ENCODE data around the gene TKT. TPM values are rescaled to one million over a fixed set of nuclear protein-coding genes. Genes with fewer than 3 reads are reported as not detected.

The TKT gene
- total RNA-seq, 2 donors from 2014 or later, result 96.6 to 208 TPM

DNA sequence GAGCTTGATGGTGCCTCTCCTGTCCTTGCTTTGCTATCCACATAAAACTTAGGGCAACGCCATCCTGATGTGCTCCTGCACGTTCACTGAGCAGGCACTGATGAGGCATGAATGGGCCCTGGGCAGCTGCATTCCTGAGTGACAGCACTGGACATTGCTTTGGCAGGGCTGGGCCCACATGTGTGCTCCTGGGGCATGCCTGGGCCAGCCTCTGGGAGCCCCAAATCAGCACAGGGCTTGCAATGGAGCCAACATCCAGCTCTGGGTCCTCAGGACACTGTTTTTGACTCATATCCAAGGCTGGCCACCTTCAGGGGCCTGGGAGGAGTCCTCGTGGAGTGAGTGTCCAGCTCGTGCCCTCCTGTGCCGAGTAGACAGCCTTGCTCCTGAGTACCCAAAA lies 5.9 kb upstream of the TKT start:
- no peak overlapping the region for H3K4me3 ChIP-seq
- H3K4me1 ChIP-seq, result peaks cover 19% of the 10 kb centered on the region
- no peak for DNase-seq
- intact Hi-C loops (cut with DNase I), result no loop called here
- no peaks in the 10 kb centered on the region for H3K9me3 ChIP-seq
- no peaks in the 10 kb centered on the region for H3K27me3 ChIP-seq
- TF ChIP-seq, protein P1, sequence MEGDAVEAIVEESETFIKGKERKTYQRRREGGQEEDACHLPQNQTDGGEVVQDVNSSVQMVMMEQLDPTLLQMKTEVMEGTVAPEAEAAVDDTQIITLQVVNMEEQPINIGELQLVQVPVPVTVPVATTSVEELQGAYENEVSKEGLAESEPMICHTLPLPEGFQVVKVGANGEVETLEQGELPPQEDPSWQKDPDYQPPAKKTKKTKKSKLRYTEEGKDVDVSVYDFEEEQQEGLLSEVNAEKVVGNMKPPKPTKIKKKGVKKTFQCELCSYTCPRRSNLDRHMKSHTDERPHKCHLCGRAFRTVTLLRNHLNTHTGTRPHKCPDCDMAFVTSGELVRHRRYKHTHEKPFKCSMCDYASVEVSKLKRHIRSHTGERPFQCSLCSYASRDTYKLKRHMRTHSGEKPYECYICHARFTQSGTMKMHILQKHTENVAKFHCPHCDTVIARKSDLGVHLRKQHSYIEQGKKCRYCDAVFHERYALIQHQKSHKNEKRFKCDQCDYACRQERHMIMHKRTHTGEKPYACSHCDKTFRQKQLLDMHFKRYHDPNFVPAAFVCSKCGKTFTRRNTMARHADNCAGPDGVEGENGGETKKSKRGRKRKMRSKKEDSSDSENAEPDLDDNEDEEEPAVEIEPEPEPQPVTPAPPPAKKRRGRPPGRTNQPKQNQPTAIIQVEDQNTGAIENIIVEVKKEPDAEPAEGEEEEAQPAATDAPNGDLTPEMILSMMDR (IDR thresholded peaks at IDR 0.05), result no peak
- no peak for TF ChIP-seq POLR2A (IDR thresholded peaks at IDR 0.05)
- no peaks in the 10 kb centered on the region for H3K36me3 ChIP-seq (replicated peaks in 1 of 2; ENCODE audit: insufficient read depth in 1 of 2, low read depth in 2 of 2)
- WGBS, 2 donors, result 80% methylated on average over 5 of the region's 5 CpGs; no CpG with 5 or more reads in 1 of the 2 donors
- H3K27ac ChIP-seq, result no peak overlapping the region
- ATAC-seq, result no peak

DNA sequence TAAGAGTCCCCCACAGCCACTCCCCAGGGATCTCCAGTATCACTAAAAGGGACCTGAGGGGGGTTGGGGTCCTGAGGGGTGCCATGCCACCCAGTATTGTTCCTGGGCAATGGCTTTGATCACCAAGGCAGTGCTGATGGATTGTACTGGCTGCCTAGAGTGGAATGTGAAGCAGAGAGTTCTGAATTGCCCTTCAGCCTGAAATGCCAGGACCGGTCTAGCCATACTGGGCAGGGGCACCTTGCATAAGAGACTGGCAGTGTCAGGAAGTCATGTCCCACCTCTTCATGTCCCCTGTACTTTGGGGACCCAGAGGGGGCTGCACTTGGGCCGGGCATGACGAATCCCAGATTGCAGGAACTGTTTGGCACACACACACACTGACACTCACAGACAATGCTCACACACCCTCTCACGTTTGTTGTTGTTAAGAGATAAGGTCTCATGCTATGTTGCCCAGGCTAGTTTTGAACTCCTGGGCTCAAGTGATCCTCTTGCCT lies 4.5 kb upstream of the TKT start:
- Histone ChIP-seq H3K27ac (peak overlapping the region in 1 of 4 donors; percentile 37), H3K27me3 (no peaks in the 10 kb centered on the region), H3K4me3 (no peak overlapping the region), H3K36me3 (replicated peaks in 1 of 2; ENCODE audit: insufficient read depth in 1 of 2, low read depth in 2 of 2) (no peaks in the 10 kb centered on the region), H3K9me3 (no peaks in the 10 kb centered on the region), H3K4me1 (peaks cover 24% of the 10 kb centered on the region)
- DNase-seq, result no peak
- 71 to 80% methylated on average over 1 to 4 of the region's 4 CpGs for WGBS, 2 donors
- intact Hi-C loops (cut with DNase I), result no loop called here
- no peak for ATAC-seq
- TF ChIP-seq POLR2A (IDR thresholded peaks at IDR 0.05), result no peak

DNA sequence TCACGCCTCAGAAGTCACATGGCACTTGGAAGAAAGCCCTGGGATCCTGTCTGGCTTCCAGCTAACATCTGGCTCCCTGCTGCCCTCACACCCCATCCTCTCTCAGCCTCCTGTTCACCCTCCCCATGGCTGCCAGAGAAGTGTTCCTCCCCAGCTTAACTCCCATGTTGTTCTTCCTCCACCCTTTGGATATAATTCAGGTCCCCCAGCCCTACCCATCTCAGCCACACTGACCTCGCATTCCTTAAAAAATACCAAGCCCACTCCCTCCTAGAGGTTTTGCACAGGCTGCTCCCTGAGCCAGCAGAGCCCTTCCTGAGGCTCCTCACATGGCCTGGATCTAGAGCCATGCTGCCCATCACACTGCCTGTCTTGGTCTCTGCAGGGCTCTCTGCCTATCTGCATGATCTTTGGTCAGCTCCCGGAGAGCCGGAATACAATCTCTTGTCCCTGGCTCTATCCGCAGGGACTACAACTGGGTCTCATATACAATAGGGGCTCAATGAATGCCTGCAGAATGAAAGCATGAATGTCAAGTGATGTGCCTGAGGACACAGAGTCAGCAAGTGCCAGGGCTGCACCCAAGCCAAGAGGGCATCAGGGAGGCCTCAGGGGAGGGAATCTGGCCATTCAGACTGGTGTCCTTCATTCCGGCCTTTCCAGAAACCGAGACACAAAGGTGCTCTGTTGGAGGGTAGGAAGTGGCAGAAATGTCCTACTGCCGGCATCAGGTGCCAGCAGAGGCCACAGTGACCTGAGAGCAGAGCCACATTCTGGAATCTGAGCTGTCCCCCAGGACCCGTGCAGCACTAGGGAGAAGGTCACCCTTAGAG lies 3.8 kb upstream of the TKT start:
- Histone ChIP-seq H3K36me3 (replicated peaks in 1 of 2; ENCODE audit: insufficient read depth in 1 of 2, low read depth in 2 of 2) (no peaks in the 10 kb centered on the region), H3K4me3 (no peak overlapping the region), H3K27ac (peak overlapping the region in 1 of 4 donors; percentile 37), H3K9me3 (no peaks in the 10 kb centered on the region), H3K27me3 (no peaks in the 10 kb centered on the region), H3K4me1 (peaks cover 19% of the 10 kb centered on the region)
- no peak for ATAC-seq
- no peak for DNase-seq
- TF ChIP-seq, protein P1 (IDR thresholded peaks at IDR 0.05), result no peak
- TF ChIP-seq POLR2A (IDR thresholded peaks at IDR 0.05), result no peak
- 67 to 74% methylated on average over 7 to 9 of the region's 9 CpGs for WGBS, 2 donors
- intact Hi-C loops (cut with DNase I), result no loop called here

- Histone ChIP-seq H3K4me1 (peaks cover 21% of the 10 kb centered on the region), H3K27me3 (no peaks in the 10 kb centered on the region), H3K9me3 (no peaks in the 10 kb centered on the region), H3K4me3 (no peak overlapping the region), H3K27ac (no peak overlapping the region), H3K36me3 (replicated peaks in 1 of 2; ENCODE audit: insufficient read depth in 1 of 2, low read depth in 2 of 2) (no peaks in the 10 kb centered on the region)
- WGBS, 2 donors, result 83 to 84% methylated on average over 8 of the region's 8 CpGs
- no peak for TF ChIP-seq POLR2A (IDR thresholded peaks at IDR 0.05)
- TF ChIP-seq, protein P1 (IDR thresholded peaks at IDR 0.05), result no peak
- ATAC-seq (no peak), DNase-seq (no peak)
- intact Hi-C loops (cut with DNase I), result no loop called here
These were observed 3.0 kb upstream of the TKT start for GRCh38 chr3:53258600-53259426.

- TF ChIP-seq, protein P1 (IDR thresholded peaks at IDR 0.05), result no peak
- no peak for TF ChIP-seq POLR2A (IDR thresholded peaks at IDR 0.05)
- Histone ChIP-seq H3K27ac (no peak overlapping the region), H3K4me3 (no peak overlapping the region), H3K4me1 (peaks cover 35% of the 10 kb centered on the region), H3K36me3 (replicated peaks in 1 of 2; ENCODE audit: insufficient read depth in 1 of 2, low read depth in 2 of 2) (no peaks in the 10 kb centered on the region), H3K27me3 (no peaks in the 10 kb centered on the region), H3K9me3 (no peaks in the 10 kb centered on the region)
- WGBS, 2 donors, result 88 to 92% methylated on average over 2 to 4 of the region's 4 CpGs
- DNase-seq (no peak), ATAC-seq (no peak)
- intact Hi-C loops (cut with DNase I), result no loop called here
These were observed 1.6 kb upstream of the TKT start for GRCh38 chr3:53257465-53257864.
